Middle frontal gyrus (tissue), 1 donor: Measurements from ENCODE around the gene NUSAP1.
"Not testable (repeated sequence)": the region's sequence is repeated elsewhere in the genome, so short reads cannot be mapped to it uniquely, and the experiment has no call there.

Experiments
- DNase-seq: peaks from one replicate; pipeline ENCODE4 v3.0.0-alpha.2; 2015; ENCODE audit warnings: low spot score; ENCODE audit errors: extremely low spot score

NUSAP1 gene

DNA sequence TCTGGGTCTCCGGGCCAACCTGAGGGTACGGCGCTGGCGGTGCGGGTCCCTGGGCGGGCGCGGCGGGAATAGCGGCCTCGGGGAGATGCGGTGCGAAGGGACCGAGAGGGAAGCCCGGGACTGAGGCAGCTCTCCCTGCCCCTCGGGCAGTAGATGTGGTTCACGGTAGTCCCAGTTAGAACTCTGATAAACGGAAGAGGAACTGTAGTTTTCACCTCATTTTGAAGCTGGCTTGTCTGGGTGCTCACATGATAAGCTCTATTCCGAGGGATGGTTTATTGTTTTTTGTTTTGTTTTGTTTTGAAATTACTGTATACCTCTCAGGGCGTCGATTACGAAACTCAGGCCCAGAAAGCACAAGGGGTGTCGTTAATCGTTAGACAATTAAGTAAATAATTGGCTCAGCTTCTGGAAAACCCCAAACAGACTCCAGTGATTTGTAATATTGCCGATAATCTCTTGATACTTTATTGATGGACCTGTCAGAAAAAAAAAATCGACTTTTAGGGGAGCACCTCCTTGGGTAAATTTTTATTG is 413 bp downstream of the NUSAP1 start:
- DNase-seq = no peak

DNA sequence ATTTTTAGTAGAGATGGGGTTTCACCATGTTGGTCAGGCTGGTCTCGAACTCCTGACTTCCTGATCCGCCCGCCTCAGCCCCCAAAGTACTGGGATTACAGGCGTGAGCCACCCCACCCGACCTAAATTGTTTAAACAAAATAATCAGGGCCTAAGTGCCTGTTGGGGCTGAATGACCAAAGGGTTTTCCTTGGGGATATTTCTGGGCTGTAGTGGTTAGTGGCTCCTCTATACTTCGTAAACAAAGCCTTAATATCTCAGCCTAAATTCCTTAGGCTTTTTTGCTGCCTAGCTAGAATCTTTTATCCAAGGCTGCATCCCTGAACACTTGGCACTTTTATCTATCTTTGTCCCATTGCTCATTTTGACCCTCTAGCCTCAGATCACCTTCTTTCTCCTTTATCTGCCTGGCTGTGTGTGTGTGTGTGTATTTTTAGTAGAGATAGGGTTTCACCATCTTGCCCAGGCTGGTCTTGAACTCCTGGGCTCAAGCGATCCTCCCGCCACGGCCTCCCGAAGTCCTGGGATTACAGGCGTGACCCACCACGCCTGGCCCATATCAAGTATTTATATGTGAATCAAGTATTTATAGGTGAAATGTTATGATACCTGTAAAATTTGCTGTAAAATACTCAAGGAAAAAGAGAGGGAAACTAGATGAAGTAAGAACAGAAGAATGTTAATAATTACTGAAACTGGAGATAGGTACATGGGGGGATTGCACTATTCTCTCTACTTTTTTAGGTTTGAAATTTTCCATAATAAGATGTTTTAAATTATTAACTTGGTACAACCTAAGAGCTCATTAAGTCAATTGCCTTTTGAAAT is 1.8 kb downstream of the NUSAP1 start:
- no peak for DNase-seq

DNA sequence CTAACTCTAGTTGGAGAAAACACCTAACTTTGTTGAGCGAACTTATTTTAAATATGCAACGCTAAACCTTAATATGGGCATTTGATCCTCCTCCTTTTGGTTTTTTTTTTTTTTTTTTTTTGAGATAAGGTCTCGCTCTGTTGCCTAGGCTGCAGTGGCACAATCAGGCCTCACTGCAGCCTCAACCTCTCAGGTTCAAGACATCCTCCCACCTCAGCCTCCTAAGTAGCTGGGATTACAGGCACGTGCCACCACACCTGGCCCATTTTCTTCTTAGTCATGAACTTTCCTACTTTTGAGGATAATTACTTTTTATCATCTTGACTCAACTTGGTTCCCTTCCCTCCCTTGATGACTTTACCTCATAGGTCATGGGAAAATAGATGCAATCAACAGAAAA is 3.9 kb downstream of the NUSAP1 start:
- no peak for DNase-seq

DNA sequence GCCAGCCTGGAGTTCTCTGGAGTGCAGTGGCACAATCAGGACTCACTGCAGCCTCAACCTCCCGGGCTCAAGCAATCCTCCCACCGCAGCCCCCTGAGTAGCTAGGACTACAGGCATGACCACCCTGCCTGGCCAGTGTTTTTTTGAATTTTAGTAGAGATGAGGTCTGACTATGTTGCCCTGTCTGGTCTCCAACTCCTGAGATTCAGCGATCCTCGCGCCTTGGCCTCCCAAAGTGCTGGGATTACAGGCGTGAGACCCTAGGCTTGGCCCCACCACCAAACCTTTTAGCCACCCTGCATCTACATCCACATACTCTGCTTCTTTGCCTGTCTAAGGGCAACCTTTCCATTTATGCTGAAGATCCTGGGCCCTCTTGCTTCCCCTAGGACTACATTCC is 4.4 kb downstream of the NUSAP1 start:
- DNase-seq = no peak

DNA sequence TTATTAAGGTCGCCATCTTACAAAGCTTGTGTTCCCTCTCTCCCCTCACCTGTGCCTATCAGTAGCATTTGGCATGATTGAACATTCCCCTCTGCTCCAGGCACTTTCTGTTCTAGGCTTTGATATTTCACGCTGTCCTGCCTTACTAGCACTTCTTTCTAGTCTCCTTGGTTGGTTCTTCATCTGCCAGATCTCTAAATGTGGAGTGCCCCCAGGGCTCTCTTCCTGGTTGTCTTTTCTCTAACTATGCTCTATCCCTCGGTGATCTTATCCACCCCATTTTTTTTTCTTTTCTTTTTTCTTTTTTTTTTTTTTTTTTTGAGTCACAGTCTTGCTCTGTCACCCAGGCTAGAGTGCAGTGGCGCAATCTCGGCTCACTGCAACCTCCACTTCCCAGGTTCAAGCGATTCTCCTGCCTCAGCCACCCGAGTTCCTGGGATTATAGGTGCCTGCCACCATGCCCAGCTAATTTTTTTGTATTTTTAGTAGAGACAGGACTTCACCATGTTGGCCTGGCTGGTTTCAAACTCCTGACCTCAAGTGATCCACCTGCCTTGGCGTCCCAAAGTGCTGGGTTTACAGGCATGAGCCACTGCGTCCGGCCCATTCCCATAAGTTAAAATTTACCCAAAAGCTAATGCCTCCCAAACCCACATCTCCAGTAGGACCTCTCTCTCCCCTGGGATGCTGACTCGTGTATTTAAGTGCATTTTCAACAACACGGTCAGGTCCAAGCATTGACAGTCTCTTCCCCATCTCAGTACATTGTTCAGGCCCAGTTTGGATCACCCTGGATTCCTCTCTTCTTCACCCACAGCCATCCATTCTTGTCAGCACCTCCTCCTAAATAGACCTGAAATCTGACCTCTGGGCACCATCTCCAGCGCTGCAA is 5.2 kb downstream of the NUSAP1 start:
- DNase-seq = no peak

DNA sequence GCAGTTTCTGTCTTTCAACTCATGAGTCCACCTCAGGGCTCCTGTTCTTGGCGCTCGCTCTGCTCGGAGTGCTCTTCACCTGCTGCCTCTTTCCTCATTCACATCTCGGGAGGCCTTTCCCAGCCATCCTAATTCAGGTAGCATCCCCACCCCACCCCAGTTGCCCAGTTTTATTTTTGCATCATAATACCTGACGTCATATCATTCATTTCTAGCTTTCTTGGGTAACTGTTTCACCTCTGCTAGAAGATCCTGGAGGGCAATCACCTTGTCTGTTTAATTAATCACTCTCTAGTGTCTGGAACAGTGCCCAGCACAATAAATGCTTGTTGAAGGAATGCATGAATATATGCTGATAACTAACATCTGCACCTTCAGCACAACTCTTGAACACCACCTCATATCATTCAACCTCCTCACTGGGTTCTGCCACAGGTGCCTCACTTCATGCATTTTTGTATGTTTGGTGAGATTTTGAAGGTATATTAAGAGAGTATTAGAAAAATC is 7.6 kb downstream of the NUSAP1 start:
- DNase-seq = no peak

DNA sequence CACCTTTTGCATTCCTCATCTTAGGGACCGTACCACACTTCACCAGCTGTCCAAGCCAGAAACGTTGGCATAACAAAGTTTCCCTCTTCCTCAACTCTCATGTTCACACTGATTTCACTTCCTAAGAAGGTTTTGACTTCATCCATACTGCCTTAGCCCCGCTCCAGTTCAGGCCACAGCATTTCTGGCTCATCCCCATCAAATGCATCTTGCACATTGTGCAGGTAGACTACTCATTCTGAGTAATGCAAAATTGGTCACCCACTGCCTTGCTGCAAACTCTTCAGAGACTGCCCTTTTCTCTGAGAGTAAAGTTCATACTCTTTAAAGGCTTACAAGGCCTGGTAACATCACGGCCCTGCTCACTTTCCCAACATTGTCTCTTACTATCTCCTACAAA is 8.8 kb downstream of the NUSAP1 start:
- DNase-seq = no peak

DNA sequence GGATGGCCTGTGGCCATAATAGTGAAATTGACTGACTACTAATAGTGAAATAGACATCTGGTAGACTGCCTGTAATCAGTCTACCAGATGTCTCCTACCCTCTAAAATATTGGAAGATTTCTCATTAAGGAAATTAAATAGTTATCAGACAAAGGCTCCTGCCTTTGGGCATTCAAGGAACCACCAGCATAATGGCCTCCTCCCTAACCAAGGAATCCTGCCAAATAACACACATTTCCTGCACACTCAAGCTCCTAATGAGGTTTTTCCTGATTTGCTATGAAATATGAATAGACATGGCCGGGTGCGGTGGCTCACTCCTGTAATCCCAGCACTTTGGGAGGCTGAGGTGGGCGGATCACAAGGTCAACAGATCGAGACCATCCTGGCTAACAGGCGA is 14.6 kb downstream of the NUSAP1 start:
- no peak for DNase-seq

DNA sequence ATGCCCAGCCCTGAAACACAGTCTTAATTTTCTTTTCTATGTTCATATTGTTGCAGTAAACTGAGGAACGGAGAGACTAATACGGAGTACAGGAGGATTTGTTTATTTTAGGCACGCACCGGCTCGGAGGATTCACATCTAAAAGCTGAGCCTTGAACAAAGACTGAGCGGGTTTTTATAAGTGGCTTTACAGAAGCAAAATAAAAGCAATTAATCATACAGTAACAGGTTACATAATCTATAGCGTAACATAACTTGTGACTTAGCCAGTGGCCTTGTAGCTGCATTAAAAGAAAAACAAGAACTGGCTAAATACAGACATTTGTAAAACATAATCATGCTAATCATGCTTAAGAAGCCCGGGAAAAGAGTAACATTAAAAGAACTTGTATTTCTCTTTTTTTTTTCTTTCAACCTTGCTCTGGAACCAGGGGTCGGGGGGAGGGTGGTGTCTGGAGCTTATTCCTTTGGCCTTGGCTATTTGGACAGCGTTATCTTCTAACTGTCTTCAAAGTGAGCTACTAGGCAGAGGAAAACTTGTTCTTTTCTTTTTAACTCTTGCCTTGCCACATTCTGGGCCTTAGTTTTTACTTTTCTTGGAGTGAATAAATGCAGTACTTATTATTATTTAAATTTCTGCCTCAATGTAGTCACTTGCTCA is 17.5 kb downstream of the NUSAP1 start:
- DNase-seq = no peak

DNA sequence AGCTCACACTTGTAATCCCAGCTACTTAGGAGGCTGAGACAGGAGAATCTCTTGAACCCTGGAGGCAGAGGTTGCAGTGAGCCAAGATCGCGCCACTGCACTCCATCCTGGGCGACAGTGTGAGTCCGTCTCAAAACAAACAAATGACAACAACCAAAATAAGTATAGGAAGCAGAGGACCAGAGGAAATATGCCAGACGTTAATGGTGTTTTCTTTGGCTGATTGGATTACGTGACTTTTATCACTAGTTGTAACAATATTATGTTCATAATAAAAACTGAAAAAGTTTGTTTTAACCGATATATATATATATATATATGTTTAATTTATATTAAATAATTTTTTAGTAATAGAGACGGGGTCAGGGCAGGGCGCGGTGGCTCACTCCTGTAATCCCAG is 21.7 kb downstream of the NUSAP1 start:
- DNase-seq = no peak

DNA sequence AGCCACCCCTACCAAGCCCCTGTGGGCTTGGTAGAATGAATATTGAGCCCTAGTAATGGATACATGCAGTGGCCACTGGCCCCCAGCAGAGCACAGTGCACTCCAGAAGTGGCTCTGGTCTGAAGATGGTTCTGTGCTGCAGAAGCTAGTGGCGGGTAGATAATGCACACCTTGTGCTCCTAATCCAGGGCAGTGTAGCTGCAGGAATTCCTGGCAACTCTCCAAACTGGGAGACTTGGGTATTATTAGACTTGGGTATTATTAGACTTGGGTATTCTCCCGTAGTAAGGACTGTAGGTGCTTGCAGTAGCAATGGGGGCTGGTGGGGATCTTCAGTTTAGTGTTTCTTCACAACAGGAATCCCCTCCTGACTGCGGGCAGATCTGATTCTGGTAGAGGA is 34.7 kb downstream of the NUSAP1 start:
- no peak for DNase-seq

DNA sequence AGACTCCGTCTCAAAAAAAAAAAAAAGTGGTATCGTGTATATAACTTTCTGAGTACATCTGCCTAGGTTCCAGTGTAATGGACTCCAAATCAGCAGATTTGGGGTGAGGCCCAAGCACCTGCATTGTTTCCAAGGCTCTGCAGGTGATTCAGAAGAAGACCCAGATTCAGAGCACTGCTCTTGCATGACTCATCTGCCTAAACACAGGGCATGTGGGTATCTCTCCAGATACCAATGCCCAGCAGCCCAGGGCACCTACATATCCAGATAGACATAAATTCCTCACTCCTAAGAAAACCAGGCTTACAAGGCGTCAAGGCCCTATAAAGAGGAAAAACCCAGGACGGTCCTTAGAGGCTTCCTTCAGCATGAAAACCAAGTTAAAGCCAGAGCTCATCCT is 45.3 kb downstream of the NUSAP1 start:
- DNase-seq = no peak

DNA sequence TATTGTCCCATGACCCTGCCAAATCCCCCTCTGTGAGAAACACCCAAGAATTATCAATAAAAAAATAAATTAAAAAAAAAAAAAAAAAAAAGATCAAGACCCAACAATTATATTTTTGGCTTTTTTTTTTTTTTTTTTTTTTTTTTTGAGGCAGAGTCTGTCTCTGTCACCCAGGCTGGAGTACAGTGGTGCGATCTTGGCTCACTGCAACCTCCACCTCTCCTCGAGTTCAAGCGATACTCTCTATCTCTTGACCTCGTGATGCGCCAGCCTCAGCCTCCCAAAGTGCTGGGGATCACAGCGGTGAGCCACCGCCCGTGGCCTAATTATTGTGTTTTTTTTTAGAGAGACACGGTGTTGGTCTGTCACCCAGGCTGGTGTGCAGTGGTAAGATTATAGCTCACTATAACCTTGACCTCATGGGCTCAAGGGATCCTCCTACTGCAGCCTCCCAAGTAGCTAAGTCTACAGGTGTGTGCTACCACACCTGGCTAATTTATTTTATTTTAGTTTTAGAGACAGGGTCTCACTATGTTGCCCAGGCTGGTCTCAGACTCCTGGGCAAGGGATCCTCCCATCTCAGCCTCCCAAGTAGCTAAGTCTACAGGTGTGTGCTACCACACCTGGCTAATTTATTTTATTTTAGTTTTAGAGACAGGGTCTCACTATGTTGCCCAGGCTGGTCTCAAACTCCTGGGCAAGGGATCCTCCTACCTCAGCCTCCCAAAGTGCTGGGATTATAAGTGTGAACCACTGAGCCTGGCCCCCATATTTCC is 51.5 kb downstream of the NUSAP1 start:
- DNase-seq = not testable (repeated sequence)

DNA sequence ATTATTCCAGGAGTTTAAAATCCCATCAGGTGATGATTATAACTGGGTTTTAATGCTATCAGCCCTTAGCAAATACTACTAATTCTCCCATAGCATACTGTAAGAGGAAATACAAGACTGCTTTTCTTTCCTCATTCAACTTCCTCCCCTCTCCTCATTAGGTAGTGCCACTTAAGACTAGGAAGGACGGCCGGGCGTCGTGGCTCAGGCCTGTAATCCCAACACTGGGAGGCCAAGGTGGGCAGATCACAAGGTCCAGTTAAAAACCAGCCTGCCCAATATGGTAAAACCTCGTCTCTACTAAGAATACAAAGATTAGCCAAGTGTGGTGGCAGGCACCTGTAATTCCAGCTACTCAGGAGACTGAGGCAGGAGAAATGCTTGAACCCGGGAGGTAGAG is 55.0 kb downstream of the NUSAP1 start:
- no peak for DNase-seq

DNA sequence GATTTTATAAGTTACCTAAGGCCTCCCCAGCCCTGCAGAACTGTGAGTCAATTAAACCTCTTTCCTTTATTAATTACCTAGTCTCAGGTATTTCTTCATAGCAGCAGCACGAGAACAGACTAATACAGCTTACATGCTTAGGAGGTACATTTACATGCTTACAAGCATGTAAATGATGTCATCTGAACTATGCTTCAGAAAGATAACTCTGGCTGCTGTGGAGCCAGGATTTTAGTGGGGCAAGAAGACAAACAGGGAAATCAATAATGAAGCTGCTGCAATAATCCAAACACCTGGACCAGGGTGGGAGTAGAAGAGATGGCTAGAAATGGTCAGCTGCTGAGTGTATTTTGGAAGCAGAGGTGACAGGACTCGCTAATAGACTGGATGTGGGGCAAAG is 60.0 kb downstream of the NUSAP1 start:
- DNase-seq = no peak

DNA sequence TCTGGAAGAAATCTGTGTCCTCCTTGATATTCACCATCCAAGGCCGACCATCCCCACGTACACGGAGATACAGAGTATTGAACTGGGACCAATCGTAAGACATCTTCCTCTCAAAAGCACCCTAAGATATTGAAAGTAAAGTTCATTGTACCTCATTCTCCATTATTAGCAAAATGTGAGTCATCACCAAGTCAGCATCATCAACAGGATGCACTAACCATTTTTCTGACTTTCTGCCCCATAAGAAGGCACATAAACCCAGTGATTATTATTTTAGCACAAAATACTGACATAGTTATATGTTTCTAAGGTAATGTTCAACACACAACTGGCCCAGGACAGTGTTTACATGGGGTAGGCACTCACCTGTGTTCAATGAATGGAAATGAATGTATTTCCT is 62.2 kb downstream of the NUSAP1 start:
- no peak for DNase-seq

DNA sequence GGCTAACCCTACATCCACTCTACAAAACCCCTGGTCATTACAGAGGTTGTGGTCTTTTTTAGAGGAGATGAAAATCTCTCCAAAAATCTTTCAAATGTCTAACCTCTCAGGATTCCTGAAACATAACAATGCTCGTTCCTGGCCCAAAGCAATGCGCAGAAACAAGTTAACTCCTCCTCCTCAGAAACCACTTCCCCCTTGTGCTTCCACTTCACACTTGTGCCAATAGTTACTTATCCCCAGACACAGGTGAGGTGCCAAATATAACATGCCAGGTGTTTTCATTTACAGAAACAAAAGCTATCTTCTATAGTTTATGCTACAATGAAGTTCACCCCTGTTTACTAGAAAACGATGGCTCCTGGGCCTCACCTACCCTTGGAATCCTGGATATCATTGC is 63.4 kb downstream of the NUSAP1 start:
- DNase-seq = no peak

DNA sequence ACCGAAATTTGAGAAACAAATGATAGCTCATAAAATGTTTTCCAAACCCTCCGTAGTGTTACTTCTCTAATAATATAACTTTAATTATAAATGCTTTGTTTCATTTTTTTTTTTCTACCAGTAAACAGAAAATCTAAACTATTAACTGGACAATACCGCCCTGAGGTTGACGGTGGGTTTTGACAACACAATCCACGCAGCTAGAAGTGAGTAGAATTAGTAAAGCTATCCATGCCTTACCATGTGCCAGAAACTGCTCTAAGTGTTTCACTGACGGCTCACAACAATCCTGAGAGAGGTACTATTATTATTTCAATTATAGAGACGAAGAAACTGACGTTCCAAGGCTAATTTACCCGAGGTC is 69.2 kb downstream of the NUSAP1 start:
- no peak for DNase-seq

DNA sequence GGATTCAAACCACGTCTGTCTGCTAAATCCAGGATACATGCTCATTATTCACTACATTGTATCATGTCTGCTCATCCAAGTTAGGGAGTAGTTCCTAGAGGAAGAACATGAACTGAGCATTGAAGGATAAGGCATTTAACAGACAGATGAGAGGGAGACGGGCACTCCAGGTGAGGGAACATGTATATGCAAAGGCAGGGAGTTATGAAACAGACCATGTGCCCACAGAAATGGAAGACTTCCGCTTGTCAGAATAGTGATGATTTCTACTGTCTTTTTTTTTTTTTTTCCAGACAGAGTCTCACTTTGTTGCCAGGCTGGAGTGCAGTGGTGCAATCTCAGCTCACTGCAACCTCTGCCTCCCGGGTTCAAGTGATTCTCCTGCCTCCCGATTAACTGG is 74.7 kb downstream of the NUSAP1 start:
- no peak for DNase-seq

DNA sequence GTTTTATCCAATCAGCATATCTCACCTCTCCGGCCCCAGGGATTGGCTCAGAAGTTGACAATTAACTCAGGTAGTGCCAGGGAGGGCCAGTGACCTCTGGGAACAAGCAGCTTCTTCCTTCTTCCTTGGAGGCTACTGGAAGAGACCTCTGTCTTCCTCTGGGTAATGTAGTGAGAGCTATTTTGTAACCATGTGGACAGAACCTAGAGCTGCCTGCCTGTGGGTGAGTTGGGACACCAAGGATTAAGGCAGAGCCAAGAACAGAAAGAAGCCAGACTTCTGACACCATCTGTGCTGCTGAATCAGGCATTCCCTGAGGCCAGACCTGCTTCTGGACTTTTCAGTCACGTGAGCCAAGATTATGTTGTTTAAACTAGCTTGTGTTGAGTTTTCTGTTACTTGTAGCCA is 75.6 kb downstream of the NUSAP1 start:
- DNase-seq = no peak

DNA sequence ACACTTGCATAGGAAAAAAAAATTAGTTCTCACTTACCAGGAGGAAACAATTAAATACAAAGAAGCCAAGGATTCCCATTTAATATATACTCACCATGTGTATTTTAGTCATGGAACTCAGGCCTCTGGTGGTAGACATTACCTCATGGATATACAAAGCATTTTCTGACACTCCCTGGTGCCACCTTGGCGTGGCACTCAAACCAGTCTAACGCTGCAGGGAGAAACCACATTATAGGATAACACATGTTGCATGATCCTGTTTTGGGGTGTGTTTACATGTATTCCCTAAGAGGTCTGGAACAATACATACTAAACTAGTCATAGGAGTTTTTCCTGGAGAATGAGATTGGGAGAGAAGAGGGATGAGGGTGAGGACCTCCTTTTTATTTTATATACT is 78.3 kb downstream of the NUSAP1 start:
- DNase-seq = no peak
